HCT116 (cell line): Measurements from ENCODE around the gene RUNX2.

Experiments used
- CBX3 ChIP-seq: IDR thresholded peaks from 2 replicates; pipeline ENCODE4 v1.6.1; 2012; ENCODE audit warnings: low read depth
- CEBPB ChIP-seq: IDR thresholded peaks from 2 replicates; pipeline ENCODE4 v1.6.1; 2012; ENCODE audit warnings: low read depth
- EZH2 ChIP-seq: fragments of 200-600 bp; sonication (generic); IDR thresholded peaks from 2 replicates; pipeline ENCODE4 v1.6.1; 2017; ENCODE audit warnings: antibody characterized with exemption, mixed run types
- FOSL1 ChIP-seq: IDR thresholded peaks from 2 replicates; pipeline ENCODE4 v1.6.1; 2012; ENCODE audit warnings: low read depth
- SRF ChIP-seq: IDR thresholded peaks from 2 replicates; pipeline ENCODE4 v1.6.1; 2012; ENCODE audit warnings: low read depth
- TF ChIP-seq, protein P1 (sequence below), 3 experiments: fragments of 200-600 bp in 1 of 3; sonication (generic) in 1 of 3; IDR thresholded peaks in 2 of 3; conservative IDR thresholded peaks in 1 of 3; 2 replicates each; pipeline ENCODE4 v1.5.1; 2012 to 2017; ENCODE audit warnings: low read depth in 2 of 3, low read length in 2 of 3, antibody characterized with exemption in 1 of 3, borderline replicate concordance in 1 of 3, control low read depth in 1 of 3, mild to moderate bottlenecking in 1 of 3, mixed read lengths in 1 of 3, mixed run types in 1 of 3, moderate library complexity in 1 of 3; ENCODE audit not compliant: insufficient read depth in 1 of 3
- TF ChIP-seq, protein P2 (sequence below): IDR thresholded peaks from 2 replicates; pipeline ENCODE4 v1.6.1; 2011; ENCODE audit warnings: mild to moderate bottlenecking, low read length, moderate library complexity; ENCODE audit not compliant: insufficient replicate concordance; ENCODE audit errors: extremely low read depth

DNA sequence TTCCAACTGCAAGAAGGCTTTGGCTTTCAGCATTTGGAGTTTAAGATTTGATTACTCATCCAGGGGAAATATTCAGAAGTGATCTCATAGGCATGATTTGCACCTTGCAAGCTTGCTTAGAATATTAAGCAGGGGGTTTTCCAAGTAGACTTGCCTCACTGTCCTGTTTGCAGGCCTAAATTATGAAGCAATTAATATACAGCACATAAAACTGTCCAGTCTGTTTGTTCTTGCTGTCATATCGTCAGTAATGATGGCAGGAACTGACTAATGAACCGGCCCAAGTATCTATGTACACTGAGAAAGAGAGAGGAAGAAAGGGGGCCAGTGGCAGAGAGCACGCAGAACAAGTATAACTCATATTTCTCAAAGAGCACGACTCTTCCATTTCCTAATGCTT, 262.1 kb downstream of the RUNX2 start:
- TF ChIP-seq SRF = no peak
- TF ChIP-seq, protein P1, sequence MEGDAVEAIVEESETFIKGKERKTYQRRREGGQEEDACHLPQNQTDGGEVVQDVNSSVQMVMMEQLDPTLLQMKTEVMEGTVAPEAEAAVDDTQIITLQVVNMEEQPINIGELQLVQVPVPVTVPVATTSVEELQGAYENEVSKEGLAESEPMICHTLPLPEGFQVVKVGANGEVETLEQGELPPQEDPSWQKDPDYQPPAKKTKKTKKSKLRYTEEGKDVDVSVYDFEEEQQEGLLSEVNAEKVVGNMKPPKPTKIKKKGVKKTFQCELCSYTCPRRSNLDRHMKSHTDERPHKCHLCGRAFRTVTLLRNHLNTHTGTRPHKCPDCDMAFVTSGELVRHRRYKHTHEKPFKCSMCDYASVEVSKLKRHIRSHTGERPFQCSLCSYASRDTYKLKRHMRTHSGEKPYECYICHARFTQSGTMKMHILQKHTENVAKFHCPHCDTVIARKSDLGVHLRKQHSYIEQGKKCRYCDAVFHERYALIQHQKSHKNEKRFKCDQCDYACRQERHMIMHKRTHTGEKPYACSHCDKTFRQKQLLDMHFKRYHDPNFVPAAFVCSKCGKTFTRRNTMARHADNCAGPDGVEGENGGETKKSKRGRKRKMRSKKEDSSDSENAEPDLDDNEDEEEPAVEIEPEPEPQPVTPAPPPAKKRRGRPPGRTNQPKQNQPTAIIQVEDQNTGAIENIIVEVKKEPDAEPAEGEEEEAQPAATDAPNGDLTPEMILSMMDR (IDR thresholded peaks at IDR 0.05 in 2 of 3, conservative IDR thresholded peaks at IDR 0.05 in 1 of 3; ENCODE audit: borderline replicate concordance in 1 of 3, insufficient read depth in 1 of 3, low read depth in 2 of 3, low read length in 2 of 3) = no peak
- TF ChIP-seq, protein P2, sequence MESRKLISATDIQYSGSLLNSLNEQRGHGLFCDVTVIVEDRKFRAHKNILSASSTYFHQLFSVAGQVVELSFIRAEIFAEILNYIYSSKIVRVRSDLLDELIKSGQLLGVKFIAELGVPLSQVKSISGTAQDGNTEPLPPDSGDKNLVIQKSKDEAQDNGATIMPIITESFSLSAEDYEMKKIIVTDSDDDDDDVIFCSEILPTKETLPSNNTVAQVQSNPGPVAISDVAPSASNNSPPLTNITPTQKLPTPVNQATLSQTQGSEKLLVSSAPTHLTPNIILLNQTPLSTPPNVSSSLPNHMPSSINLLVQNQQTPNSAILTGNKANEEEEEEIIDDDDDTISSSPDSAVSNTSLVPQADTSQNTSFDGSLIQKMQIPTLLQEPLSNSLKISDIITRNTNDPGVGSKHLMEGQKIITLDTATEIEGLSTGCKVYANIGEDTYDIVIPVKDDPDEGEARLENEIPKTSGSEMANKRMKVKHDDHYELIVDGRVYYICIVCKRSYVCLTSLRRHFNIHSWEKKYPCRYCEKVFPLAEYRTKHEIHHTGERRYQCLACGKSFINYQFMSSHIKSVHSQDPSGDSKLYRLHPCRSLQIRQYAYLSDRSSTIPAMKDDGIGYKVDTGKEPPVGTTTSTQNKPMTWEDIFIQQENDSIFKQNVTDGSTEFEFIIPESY = no peak
- TF ChIP-seq FOSL1 = no peak
- no peak for TF ChIP-seq EZH2
- TF ChIP-seq CBX3 = no peak
- no peak for TF ChIP-seq CEBPB
